ENCODE data around the gene ANTKMT.

DNA sequence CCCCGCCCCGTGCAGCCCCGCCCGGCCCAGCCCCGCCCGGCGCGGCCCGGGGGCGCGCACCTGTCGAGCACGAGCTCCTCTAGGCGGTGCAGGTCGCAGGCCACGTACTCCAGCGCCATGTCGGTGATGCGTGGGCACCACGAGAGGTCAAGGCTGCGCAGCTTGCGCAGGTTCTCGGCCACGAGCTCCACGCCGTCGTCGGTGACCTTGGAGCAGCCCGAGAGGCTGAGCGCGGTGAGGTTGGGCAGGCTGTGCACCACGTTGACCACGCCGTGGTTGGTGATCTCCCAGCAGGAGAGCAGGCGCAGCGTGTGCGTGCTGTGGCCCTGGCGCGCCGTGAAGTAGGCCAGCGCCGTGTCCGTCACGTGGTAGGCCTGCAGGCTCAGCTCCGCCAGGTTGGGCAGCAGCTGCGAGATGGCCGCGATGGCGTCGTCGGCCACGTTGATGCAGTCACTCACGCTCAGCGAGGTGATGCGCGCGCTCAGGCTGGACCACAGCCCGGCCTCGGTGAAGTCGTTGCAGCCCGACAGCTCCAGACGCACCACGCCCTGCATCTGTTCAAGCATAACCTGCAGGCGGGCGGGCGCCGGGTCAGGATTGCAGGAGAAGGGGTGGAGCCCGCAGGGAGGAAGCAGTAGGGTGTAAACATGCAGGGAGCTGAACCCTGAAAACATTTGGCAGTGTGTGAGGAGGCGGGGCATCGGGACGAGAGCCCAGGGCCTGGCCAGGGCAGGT is 25.4 kb upstream of the ANTKMT start:
- TF ChIP-seq, protein P1, sequence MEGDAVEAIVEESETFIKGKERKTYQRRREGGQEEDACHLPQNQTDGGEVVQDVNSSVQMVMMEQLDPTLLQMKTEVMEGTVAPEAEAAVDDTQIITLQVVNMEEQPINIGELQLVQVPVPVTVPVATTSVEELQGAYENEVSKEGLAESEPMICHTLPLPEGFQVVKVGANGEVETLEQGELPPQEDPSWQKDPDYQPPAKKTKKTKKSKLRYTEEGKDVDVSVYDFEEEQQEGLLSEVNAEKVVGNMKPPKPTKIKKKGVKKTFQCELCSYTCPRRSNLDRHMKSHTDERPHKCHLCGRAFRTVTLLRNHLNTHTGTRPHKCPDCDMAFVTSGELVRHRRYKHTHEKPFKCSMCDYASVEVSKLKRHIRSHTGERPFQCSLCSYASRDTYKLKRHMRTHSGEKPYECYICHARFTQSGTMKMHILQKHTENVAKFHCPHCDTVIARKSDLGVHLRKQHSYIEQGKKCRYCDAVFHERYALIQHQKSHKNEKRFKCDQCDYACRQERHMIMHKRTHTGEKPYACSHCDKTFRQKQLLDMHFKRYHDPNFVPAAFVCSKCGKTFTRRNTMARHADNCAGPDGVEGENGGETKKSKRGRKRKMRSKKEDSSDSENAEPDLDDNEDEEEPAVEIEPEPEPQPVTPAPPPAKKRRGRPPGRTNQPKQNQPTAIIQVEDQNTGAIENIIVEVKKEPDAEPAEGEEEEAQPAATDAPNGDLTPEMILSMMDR (IDR thresholded peaks at IDR 0.05), result no peak
- TF ChIP-seq POLR2A (IDR thresholded peaks at IDR 0.05), result no peak
